ENCODE data around the gene RPS6KB2. TPM values are rescaled to one million over a fixed set of nuclear protein-coding genes. Genes with fewer than 3 reads are reported as not detected.

The RPS6KB2 gene
- total and polyA plus RNA-seq, 10 of the 15 experiments (the other 5 are each of a cell fraction or from before 2014, with no cell fraction given): 0.39 to 101 (median 58.4) TPM

DNA sequence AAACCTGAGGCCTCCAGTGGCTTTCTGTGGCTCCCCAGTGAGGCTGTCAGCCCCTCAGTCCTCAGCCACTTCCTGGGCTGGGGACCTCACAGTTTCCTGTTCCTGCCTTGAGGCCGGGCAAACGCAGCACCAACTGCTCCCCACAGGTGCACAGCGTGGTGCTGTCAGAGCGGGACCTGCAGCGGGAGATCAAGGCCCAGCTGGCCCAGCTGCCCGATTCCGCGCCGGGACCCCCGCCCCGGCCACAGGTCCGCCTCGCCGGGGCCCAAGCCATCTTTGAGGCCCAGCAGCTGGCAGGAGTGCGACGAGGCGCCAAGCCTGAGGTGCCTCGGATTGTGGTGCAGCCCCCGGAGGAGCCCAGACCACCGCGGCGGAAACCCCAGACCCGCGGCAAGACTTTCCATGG, 19.0 kb upstream of the RPS6KB2 start (continued):
- TF ChIP-seq, protein P1, sequence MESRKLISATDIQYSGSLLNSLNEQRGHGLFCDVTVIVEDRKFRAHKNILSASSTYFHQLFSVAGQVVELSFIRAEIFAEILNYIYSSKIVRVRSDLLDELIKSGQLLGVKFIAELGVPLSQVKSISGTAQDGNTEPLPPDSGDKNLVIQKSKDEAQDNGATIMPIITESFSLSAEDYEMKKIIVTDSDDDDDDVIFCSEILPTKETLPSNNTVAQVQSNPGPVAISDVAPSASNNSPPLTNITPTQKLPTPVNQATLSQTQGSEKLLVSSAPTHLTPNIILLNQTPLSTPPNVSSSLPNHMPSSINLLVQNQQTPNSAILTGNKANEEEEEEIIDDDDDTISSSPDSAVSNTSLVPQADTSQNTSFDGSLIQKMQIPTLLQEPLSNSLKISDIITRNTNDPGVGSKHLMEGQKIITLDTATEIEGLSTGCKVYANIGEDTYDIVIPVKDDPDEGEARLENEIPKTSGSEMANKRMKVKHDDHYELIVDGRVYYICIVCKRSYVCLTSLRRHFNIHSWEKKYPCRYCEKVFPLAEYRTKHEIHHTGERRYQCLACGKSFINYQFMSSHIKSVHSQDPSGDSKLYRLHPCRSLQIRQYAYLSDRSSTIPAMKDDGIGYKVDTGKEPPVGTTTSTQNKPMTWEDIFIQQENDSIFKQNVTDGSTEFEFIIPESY (IDR thresholded peaks at IDR 0.05): no peak
- TF ChIP-seq, protein P2, sequence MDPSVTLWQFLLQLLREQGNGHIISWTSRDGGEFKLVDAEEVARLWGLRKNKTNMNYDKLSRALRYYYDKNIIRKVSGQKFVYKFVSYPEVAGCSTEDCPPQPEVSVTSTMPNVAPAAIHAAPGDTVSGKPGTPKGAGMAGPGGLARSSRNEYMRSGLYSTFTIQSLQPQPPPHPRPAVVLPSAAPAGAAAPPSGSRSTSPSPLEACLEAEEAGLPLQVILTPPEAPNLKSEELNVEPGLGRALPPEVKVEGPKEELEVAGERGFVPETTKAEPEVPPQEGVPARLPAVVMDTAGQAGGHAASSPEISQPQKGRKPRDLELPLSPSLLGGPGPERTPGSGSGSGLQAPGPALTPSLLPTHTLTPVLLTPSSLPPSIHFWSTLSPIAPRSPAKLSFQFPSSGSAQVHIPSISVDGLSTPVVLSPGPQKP (IDR thresholded peaks at IDR 0.05; ENCODE audit: low read depth, low read length): no peak
- no peak for TF ChIP-seq ZNF622 (IDR thresholded peaks at IDR 0.05)
- no peak for TF ChIP-seq FOXM1 (IDR thresholded peaks at IDR 0.05; ENCODE audit: low read depth, low read length)
- TF ChIP-seq PAX8 (IDR thresholded peaks at IDR 0.05): no peak
- 0 out of 2 replicates have a peak, but pooled peaks have one; percentile 21 for TF ChIP-seq EED (IDR thresholded peaks at IDR 0.05; ENCODE audit: low read depth)
- 0 out of 2 replicates have a peak, but pooled peaks have one; percentile 48 for TF ChIP-seq GATAD2B (conservative IDR thresholded peaks at IDR 0.05; ENCODE audit: low read depth)
- TF ChIP-seq, protein P3, sequence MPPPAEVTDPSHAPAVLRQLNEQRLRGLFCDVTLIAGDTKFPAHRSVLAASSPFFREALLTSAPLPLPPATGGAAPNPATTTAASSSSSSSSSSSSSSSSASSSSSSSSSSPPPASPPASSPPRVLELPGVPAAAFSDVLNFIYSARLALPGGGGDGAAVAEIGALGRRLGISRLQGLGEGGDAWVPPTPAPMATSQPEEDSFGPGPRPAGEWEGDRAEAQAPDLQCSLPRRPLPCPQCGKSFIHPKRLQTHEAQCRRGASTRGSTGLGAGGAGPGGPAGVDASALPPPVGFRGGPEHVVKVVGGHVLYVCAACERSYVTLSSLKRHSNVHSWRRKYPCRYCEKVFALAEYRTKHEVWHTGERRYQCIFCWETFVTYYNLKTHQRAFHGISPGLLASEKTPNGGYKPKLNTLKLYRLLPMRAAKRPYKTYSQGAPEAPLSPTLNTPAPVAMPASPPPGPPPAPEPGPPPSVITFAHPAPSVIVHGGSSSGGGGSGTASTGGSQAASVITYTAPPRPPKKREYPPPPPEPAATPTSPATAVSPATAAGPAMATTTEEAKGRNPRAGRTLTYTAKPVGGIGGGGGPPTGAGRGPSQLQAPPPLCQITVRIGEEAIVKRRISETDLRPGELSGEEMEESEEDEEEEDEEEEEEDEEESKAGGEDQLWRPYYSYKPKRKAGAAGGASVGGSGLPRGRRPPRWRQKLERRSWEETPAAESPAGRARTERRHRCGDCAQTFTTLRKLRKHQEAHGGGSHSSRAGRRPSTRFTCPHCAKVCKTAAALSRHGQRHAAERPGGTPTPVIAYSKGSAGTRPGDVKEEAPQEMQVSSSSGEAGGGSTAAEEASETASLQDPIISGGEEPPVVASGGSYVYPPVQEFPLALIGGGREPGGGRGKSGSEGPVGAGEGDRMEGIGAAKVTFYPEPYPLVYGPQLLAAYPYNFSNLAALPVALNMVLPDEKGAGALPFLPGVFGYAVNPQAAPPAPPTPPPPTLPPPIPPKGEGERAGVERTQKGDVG (CRISPR knock-in tag; IDR thresholded peaks at IDR 0.05): no peak
- no peak for TF ChIP-seq SUZ12 (IDR thresholded peaks at IDR 0.05; ENCODE audit: unreplicated experiment)
- no peak for TF ChIP-seq CBFB (IDR thresholded peaks at IDR 0.05; ENCODE audit: low read depth)
- TF ChIP-seq SPI1 (IDR thresholded peaks at IDR 0.05; ENCODE audit: borderline replicate concordance, insufficient read depth, low read depth, low read length): 0 out of 2 replicates have a peak, but pooled peaks have one; percentile 25
- TF ChIP-seq TCF3 (IDR thresholded peaks at IDR 0.05; ENCODE audit: borderline replicate concordance, insufficient read depth, low read depth, low read length): peak; percentile 95
- 0 out of 4 replicates have a peak, but pooled peaks of 1 of the 2 experiments have one; percentile 3 for TF ChIP-seq BHLHE40 (IDR thresholded peaks at IDR 0.05; ENCODE audit: borderline replicate concordance in 1 of 2, low read depth in 2 of 2, low read length in 1 of 2)
- 0 out of 2 replicates have a peak, but pooled peaks have one; percentile 25 for TF ChIP-seq YY1 (IDR thresholded peaks at IDR 0.05; ENCODE audit: low read depth, low read length)
- no peak for TF ChIP-seq BACH1 (IDR thresholded peaks at IDR 0.05; ENCODE audit: borderline replicate concordance)
